ENCODE results near the gene ITK. TPM values are rescaled to one million over a fixed set of nuclear protein-coding genes. Genes with fewer than 3 reads are reported as not detected.
"Not testable (repeated sequence)": the region's sequence is repeated elsewhere in the genome, so short reads cannot be mapped to it uniquely, and the experiment has no call there.

Gene ITK
- total RNA-seq, 1 experiment from 2014 or later, result not detected

GRCh38 chr5:157210652-157211051 lies 30.0 kb downstream of the ITK start:
- not testable (repeated sequence) for DNase-seq (ENCODE audit: low spot score)

DNA sequence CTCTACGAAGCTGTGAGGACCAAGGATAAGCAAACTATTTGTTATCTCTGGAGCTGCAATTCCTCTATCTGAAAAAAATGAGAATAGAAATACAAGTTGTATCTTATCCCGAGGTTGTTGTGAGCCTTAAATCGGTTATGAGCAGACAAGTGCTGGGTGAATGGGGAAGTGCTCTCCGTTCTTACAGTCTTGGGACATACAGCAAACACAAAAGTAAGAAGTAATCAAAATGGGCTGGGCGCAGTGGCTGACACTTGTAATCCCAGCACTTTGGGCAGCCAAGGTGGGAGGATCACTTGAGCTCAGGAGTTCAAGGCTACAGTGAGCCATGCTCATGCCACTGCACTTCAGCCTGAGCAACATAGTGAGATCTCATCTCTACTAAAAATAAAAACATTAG lies 31.7 kb downstream of the ITK start:
- DNase-seq (ENCODE audit: low spot score), result no peak

DNA sequence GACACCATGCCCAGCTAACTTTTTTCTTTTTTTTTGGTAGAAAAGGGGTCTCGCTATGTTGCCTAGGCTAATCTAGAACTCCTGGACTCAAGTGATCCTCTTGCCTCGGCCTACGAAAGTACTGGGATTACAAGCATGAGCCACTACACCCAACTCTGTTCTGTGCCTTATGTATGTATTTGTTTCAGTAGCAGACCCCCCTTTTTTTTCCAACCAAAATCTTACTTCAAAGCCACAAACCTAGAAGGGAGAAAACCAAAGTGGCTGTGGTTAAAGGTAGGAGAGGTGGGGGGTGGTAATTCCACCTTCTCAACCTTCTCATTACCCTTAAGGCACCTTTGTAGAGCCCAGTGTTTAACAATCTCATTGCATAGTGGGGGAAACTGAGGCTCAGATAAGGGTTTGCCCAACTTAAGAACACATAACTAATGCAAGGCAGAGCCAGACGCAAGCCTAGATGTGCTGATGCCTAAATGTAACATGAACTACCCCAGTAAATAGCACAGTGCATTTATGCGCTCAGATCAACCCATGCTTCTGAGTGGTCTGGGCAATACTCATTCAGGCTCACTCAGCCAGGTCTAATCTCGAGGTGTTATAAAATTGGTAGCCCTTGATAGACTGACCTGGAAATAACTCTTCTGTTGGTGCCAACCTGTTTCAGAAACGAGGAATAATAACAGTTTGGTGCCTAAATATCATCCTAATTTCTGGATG lies 33.0 kb downstream of the ITK start:
- DNase-seq (ENCODE audit: low spot score), result no peak

- no peak for DNase-seq (ENCODE audit: low spot score)
Observed at GRCh38 chr5:157214415-157214814, 33.8 kb downstream of the ITK start.

GRCh38 chr5:157214861-157215513 lies 34.3 kb downstream of the ITK start:
- DNase-seq (ENCODE audit: low spot score), result no peak

- DNase-seq (ENCODE audit: low spot score), result no peak
Observed at GRCh38 chr5:157215514-157216167, 35.0 kb downstream of the ITK start.

GRCh38 chr5:157216391-157217142 lies 35.9 kb downstream of the ITK start:
- no peak for DNase-seq (ENCODE audit: low spot score)

DNA sequence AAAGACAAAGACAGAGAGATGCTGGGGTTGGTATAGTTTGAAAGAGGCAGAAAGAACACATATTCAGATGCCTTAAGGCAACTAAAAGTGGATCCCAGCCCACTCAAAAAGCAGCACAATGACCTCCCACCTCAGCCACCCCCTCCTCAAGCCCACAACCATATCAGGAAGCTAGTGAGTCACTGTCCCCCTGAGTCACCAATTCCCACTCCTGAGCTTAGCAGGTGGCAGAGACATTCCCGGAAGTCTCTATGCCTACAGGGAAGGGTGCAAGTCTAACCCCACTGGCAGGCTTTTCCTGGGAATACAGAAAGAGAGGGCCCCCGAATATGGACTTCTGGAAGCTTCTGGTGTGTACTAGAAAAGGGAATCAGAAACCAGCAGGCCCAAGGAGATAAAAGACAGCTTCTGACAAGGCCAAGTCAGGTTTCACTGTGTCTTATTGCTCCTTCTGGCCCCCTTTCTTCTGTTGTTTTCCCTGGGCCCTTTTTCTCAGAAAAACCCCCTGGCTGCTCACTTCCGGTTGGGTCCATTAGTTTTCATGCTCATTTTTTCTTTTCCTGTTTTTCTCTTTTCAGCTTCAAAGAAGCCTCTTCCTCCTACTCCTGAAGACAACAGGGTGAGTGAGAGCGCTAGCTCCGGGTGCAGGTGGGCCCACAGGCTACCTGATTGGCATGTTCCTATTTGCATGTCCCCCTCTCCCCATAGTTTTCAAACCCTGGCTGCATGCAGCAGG lies 36.8 kb downstream of the ITK start:
- no peak for DNase-seq (ENCODE audit: low spot score)

DNA sequence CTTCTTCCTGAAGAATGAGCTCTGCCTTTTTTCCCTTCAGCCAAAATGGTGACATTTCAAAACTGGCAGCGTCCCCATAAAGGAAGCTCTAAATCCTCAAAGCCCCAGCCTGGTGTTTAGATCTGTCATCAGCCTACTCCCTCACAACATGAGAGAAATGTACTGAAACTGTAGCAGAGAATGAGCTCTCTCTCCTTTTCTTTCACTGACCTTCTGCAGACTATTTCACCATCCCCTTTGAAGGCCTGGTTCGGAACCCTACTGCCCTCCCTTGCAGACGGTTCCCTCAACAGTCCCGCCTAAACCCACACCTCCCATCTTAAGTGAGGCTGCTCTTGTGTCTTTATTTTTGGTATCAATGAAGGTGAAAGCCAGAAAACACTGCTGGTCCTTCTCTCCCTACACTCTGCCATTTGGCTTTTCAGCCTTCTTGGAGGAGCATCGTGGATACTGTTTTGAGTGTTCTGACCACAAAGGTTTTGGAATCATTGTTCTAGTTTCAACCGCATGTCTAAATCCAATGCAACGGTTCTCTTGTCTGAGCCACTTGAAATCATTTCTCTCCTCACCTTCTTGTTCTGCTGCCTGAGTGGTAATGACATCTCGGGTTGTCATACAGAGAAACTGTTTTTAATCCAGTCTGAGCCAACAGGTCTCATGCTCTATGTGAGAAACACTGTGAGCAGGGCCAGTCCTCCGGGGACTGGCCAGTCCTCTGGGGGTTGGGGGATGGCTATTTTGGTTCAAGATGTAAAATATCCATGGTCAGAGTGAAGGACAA lies 39.0 kb downstream of the ITK start:
- DNase-seq (ENCODE audit: low spot score), result no peak

DNA sequence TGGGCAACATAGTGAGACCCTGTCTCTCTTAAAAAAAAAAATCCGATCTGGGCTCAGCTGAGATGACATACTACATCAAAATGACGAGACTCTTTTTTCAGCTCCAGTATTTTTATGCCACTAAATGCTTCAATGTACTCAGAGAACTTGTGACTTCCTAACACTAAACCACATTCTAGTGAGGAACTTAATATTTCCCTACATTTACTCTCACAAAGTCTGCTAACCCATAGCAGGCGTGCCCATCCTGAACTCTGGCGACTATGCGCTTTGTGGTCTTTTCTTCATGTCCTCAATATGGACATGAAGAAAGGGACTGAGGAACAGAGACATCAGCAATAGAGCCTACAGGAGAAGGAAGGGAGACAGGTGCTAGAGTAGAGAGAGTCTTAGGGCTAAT lies 41.3 kb downstream of the ITK start:
- no peak for DNase-seq (ENCODE audit: low spot score)

DNA sequence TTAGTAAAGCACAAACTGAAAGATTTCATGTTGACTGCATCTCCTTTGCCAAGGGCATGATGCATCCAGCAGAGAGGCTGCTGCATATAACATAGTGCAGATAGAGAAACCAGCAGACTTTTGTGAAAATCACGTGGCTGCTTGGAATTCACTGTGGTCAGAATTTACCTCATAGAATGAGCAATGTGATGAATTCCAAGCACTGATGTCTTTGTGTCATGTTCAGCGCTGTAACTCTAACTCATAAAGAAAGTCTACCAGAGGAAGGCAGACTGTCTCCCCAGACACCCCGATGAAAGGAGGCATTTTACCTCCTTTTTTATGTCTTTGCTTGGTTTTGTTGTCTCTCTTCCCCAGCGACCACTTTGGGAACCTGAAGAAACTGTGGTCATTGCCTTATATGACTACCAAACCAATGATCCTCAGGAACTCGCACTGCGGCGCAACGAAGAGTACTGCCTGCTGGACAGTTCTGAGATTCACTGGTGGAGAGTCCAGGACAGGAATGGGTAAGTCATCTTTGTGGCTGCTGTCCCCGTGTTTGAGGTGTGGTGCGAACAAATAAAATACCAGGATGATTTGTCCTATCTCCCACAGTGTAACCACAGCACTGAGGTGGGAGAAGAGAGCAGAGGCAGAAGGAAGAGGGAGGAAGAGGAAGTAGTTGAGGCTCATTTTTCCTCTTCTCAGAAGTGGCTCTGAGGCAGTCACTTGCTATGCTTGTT lies 42.0 kb downstream of the ITK start:
- DNase-seq (ENCODE audit: low spot score), result no peak

- DNase-seq (ENCODE audit: low spot score), result no peak
Observed at GRCh38 chr5:157225469-157226422, 45.1 kb downstream of the ITK start.

DNA sequence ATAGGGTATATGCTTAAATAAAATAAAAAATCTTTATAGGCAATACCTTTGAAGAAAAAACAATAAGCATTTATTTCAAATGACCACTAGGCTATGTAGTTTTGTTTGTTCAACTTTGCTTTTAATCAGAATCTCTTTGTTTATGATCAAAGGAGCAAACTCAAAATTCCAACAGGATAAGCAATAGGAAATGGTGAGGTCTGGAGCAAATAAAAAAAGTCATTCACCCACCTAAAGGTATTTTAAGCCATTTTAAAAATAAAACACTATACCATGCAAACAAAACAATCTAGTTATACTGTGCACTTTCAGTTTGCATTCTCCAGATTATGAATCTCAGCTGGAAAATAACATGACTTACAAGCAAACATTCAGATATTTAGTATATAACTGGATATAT lies 50.0 kb downstream of the ITK start:
- DNase-seq (ENCODE audit: low spot score), result no peak

DNA sequence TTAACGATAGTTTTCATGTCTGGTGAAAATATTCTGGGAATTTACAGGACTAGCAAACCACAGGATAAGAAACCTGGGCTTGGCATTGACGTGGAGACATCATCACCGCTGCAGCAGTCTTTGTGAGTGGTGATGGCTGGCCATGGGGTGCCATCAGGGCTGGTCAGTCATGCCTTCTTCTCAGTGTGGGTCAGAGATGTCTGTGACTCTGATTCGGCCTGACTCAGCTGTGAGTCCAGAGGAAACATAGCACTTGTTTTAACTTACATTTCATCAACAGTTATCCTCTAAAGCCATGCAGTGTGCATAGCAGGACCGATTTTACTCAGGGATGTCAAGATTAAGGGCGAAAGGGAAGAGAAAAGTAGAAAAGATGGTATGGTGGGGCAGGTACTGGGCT lies 52.1 kb downstream of the ITK start:
- DNase-seq (ENCODE audit: low spot score), result no peak

- DNase-seq (ENCODE audit: low spot score), result no peak
Observed at GRCh38 chr5:157233515-157233914, 52.9 kb downstream of the ITK start.

DNA sequence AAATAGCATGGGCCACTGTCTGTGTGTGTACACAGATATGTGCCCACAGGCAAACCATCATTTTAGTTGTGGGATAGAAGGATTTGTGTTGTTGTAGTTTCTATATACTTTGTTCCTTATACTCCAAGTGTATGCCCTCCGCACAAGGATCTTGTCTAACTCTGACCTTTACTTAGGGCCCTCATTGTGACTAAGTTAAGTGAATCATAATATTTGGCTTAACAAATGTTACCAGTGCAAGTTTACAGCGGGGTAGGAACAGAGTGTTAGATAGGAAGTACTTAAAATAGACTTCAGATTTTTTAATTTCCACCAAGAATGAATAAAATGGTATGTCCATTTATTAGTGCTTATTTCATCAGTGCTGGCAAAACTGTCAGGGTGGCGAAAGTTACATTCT lies 55.8 kb downstream of the ITK start:
- DNase-seq (ENCODE audit: low spot score), result no peak

- no peak for DNase-seq (ENCODE audit: low spot score)
Observed at GRCh38 chr5:157241483-157241882, 60.8 kb downstream of the ITK start.

DNA sequence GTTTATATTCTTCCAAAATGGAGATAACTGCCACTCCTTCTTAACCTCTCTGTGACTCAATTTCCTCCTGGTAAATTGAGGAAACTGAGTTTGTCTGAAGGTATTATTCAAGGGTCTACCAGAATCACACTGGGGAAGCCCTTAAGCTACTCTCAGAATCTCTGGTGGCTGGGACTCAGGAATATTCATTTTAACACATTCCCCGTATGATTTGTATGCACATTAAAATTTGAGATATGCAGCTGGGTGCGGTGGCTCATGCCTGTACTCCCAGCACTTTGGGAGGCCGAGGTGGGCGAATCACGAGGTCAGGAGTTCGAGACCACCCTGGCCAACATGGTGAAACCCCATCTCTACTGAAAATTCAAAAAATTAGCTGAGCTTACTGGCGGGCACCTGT lies 64.1 kb downstream of the ITK start:
- not testable (repeated sequence) for DNase-seq (ENCODE audit: low spot score)

- DNase-seq (ENCODE audit: low spot score), result peak; percentile 32
Observed at GRCh38 chr5:157245476-157245875, 64.8 kb downstream of the ITK start.

Measured in HT-29 (cell line).